HEK293T (cell line): ENCODE data around the gene SMIM26.

Experiments used
- CTCF ChIA-PET: fragments of 350-600 bp; formaldehyde crosslinking; extraction: SDS; loops from one replicate; lab custom pipeline; 2021; ENCODE audit warnings: antibody characterized with exemption, inconsistent platforms; lab: Yijun Ruan, JAX
- POLR2A ChIA-PET: fragments of 350-600 bp; formaldehyde crosslinking; extraction: SDS; loops from one replicate; lab custom pipeline; 2020; ENCODE audit warnings: antibody characterized with exemption, inconsistent platforms; lab: Yijun Ruan, JAX
- DNase-seq: peaks from one replicate; pipeline ENCODE4 v3.0.0; 2012; ENCODE audit warnings: mixed read lengths; ENCODE audit errors: extremely low spot score
- ARNT ChIP-seq: fragments of 450-650 bp; IDR thresholded peaks from 2 replicates; pipeline ENCODE4 v1.6.1; 2017; ENCODE audit warnings: mild to moderate bottlenecking
- CTBP1 ChIP-seq: fragments of 450-650 bp; IDR thresholded peaks from 2 replicates; pipeline ENCODE4 v1.6.1; 2016; ENCODE audit warnings: borderline replicate concordance
- ELF4 ChIP-seq: fragments of 450-650 bp; IDR thresholded peaks from 2 replicates; pipeline ENCODE4 v1.6.1; 2017; ENCODE audit warnings: antibody characterized with exemption
- FOXK2 ChIP-seq: fragments of 450-650 bp; IDR thresholded peaks from 2 replicates; pipeline ENCODE4 v1.6.1; 2016; ENCODE audit warnings: mild to moderate bottlenecking
- HDGF ChIP-seq: fragments of 450-650 bp; IDR thresholded peaks from 2 replicates; pipeline ENCODE4 v1.6.1; 2017; ENCODE audit warnings: antibody characterized with exemption, borderline replicate concordance
- L3MBTL2 ChIP-seq: fragments of 450-650 bp; conservative IDR thresholded peaks from 2 replicates; pipeline ENCODE4 v1.6.1; 2016; ENCODE audit warnings: mild to moderate bottlenecking
- NFRKB ChIP-seq: fragments of 450-650 bp; IDR thresholded peaks from 2 replicates; pipeline ENCODE4 v1.6.1; 2016; ENCODE audit warnings: mild to moderate bottlenecking, moderate library complexity
- SUZ12 ChIP-seq: fragments of 450-650 bp; IDR thresholded peaks from 2 replicates; pipeline ENCODE4 v1.6.1; 2016; ENCODE audit warnings: mild to moderate bottlenecking
- TARDBP ChIP-seq: fragments of 450-650 bp; IDR thresholded peaks from 2 replicates; pipeline ENCODE4 v1.6.1; 2016

The SMIM26 gene

DNA sequence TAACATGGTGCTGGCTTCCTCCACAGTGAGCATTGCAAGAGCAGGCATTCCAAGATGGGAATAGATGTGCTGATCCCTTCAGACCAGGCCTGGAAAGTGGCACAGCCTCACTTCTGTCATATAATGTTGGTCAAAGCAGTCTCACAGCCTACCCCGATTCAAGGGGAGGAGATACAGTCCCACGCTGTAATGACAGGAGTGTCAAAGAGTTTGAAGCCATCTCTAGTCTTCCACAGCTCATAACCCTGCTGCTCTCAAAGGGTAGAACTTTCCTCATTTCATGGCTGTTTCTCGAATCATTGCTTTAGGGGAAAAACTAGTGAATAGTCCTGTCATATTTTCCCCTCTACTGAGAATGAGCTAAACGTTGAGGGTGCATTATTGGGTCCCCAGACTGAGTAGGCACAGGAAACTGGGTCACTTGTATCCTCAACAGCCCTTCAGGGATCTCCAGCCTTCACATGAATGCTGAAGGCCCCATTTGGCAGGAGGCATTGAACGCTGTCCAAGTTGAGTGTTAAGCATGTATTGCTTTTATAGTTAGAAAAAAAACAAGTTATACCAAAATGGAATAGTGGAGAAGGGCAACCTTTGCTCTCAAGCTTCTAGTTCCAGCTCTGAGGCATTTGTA lies 47.9 kb downstream of the SMIM26 start:
- no peak for DNase-seq
- CTCF ChIA-PET = no interaction called here
- no peak for TF ChIP-seq CTBP1
- TF ChIP-seq TARDBP = no peak
- TF ChIP-seq ELF4 = no peak
- TF ChIP-seq SUZ12 = no peak
- no peak for TF ChIP-seq FOXK2
- no peak for TF ChIP-seq L3MBTL2
- no peak for TF ChIP-seq ARNT
- TF ChIP-seq NFRKB = no peak
- no peak for TF ChIP-seq HDGF
- POLR2A ChIA-PET = no interaction called here
